Spleen (tissue), 7 donors: ENCODE measurements around the gene NBL1.

Experiments used
- POLR2AphosphoS5 ChIP-seq, 3 donors: sonication (generic); formaldehyde crosslinking; IDR thresholded peaks; one replicate each; pipeline ENCODE4 v1.5.1; 2017; ENCODE audit warnings: antibody characterized with exemption in 3 of 3
- TF ChIP-seq, protein P1 (sequence below), 11 experiments: fragments of 200-600 bp in 7 of 11; fragments of 450-650 bp in 4 of 11; sonication (generic) in 4 of 11; IDR thresholded peaks in 8 of 11; conservative IDR thresholded peaks in 3 of 11; 1 replicate in 7 of 11; 2 replicates in 4 of 11; pipeline versions ENCODE4 v1.4.0 to v1.8.0; 2016 to 2021; ENCODE audit warnings: antibody characterized with exemption in 11 of 11, inconsistent platforms in 4 of 11, mild to moderate bottlenecking in 1 of 11
- donor health status: DM: no; HTN: no; CAD: no; lungs with moderate emphysema.
- donor health status: DM: no; HTN: no; CAD: no.
- donor health status: DM: no; HTN: no; CAD: no.

DNA sequence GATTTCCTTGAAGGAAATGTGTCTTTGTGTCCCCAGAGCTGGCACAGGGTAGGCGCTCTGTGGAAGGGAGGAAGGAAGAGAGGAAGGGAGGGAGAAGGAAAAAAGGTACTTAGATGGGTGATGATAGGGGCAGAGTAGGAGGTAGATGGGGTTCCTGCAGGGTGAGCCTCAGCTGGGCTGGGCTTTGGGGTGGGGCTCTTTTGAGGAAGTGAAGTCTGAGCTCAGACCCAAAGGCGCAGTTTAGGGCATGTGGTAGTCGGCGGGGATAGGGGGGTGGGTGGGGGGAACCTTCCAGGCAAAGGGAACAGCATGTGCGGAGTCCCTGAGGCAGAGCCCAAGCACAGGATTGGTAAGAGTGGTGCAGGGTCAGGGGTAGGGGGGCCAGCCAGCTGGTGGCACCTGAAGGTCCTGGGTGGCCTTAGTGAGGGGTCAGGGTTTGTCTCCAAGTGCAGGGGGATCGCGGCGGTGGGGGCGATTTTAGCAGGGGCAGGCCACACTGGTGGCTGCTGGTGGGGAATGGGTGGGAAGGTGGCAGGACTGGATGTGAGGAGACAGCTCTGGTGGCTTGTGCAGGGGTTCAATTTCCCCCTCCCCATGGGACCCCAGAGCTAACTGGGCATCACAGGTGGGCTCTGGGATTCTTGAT is 12.1 kb downstream of the NBL1 start:
- TF ChIP-seq, protein P1, sequence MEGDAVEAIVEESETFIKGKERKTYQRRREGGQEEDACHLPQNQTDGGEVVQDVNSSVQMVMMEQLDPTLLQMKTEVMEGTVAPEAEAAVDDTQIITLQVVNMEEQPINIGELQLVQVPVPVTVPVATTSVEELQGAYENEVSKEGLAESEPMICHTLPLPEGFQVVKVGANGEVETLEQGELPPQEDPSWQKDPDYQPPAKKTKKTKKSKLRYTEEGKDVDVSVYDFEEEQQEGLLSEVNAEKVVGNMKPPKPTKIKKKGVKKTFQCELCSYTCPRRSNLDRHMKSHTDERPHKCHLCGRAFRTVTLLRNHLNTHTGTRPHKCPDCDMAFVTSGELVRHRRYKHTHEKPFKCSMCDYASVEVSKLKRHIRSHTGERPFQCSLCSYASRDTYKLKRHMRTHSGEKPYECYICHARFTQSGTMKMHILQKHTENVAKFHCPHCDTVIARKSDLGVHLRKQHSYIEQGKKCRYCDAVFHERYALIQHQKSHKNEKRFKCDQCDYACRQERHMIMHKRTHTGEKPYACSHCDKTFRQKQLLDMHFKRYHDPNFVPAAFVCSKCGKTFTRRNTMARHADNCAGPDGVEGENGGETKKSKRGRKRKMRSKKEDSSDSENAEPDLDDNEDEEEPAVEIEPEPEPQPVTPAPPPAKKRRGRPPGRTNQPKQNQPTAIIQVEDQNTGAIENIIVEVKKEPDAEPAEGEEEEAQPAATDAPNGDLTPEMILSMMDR (IDR thresholded peaks at IDR 0.05 in 8 of 11, conservative IDR thresholded peaks at IDR 0.05 in 3 of 11) = no peak
- TF ChIP-seq POLR2AphosphoS5 (IDR thresholded peaks at IDR 0.05) = no peak
